HG02759 (cell line): Measurements from ENCODE around the gene MAGI1.
"Not testable (repeated sequence)": the region's sequence is repeated elsewhere in the genome, so short reads cannot be mapped to it uniquely, and the experiment has no call there.

Experiments
- ATAC-seq: cut with Tn5 transposase; IDR thresholded peaks from one replicate; pipeline ENCODE4 v1.9.1; 2021; ENCODE audit warnings: mild to moderate bottlenecking, moderate library complexity; ENCODE audit not compliant: unreplicated experiment

The MAGI1 gene

DNA sequence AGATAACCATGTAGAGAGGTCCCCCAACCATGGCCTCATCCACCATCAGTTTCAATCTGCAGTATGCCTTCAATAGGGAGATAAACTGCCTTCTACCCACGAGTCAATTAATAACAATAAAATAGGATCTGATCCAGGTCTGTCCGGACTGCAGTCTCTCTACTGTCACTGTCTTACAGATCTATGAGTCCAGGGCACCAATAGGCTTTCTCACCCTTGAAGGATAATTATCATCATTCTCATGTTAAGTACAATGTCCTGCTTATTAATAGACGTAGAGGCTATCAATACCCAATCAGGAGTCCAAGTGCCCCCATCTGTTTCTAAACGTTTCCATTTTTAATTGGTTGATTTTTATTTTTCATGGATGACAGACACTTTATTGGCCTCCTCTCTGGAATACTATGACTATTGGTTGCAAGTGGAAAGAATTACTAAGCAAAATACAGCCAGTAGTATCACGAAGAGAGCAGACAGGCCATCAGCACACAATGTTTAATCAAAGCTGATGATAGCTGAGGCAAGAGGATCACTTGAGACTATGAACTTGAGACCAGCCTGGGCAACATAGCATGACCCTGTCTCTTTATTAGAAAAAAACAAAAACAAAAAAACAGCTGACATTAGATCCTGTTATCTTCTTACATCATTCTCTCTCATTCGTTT lies 480.7 kb downstream of the MAGI1 start:
- ATAC-seq, result no peak

DNA sequence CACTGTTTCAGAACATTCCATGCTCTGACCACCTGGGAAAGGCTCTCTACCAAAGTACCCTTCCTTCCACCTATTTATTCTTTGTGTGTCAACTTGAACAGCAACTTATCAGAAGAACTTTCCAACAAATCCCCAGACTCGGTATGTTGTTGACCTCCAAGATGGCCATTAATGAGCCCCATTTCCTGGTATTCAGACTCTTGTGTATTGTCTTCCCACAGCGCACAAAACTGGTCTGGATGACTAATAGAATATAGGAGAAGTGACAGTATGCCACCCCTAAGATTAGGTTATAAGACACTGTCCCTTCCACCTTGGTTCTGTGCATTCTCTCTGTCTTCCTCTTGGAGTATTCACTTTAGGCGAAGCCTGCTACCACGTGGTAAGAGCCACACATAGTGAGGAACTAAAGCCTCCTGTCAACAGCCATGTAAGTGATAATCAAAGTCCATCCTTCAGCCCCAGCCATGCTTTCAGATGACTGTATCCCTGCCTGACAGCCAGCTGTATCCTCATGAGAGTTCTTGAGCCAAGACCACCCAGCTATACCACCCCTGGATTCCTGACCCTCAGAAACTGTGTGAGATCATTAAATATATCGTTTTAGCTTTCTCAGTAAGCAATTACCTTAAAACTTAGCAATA lies 481.7 kb downstream of the MAGI1 start:
- ATAC-seq, result no peak

DNA sequence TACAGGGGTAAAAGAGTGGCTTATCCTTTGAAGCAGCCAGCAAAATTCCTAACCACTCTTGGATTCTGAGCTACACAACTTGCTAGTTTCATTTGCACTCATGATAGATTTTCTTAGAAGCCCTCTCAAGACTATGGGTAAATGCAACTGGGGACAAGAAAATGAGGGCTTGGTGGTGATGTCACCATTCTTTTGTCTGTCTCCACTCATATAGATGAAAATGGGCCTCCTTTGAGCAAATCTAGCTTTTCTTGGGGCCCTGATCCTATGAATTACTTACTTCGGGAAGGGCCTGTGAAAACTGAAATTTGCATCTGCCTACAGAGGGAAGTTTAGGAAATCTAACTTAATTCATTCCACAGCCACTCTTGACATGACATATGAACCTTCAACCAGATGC lies 486.3 kb downstream of the MAGI1 start:
- no peak for ATAC-seq

DNA sequence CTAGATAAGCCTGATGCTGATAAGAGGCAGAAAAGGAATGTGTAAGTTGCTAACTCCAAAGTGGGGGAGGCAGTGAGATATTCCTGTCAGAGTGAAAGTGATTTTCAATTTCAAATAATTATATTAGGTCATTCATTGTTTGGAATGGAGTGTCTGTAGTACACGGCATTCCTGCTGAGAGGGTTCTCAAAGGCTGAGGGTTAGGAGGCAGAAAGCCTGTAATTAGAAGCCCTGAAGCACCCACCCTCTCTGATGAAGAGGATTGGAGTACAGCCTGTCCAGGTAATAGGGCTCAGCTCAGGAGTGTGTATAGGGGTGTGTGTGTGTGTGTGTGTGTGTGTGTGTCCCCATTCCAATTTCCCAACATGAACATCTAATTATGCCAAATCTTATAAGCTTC lies 486.8 kb downstream of the MAGI1 start:
- no peak for ATAC-seq

DNA sequence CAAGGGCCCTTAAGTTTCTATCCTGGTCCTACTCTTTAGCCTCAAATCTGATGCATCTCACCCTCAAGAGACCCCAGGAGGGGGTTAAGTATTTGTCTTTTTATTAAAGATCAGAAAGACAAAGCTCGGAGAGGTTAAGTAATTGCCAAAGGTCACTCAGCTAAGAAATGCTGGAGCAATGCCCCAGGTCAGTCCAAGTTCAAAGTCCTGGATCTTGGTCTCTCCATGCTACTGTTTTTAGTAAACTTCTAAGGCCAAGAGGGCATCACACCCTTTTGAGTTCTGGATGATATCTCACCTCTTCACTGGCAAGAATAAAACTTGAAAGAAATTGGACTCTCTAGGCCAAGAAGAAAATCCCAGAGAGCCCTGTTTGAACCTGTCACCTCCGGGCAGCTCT lies 488.6 kb downstream of the MAGI1 start:
- no peak for ATAC-seq

DNA sequence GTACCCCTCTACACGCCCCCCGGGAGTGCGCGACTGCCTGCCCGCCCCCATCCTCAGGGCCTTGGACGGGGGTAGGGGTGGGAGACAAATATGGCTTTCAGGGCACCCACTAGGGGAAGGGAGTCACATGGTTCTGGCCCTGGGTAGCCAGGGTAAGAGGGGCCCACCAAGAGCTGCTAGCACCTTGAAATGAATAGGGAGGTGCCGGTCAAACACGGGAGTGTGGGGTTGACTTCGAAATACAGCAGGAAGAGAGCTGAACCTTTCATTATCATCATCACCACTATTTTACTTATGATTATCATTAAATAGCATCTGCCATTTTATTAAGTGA lies 489.1 kb downstream of the MAGI1 start:
- ATAC-seq, result no peak

DNA sequence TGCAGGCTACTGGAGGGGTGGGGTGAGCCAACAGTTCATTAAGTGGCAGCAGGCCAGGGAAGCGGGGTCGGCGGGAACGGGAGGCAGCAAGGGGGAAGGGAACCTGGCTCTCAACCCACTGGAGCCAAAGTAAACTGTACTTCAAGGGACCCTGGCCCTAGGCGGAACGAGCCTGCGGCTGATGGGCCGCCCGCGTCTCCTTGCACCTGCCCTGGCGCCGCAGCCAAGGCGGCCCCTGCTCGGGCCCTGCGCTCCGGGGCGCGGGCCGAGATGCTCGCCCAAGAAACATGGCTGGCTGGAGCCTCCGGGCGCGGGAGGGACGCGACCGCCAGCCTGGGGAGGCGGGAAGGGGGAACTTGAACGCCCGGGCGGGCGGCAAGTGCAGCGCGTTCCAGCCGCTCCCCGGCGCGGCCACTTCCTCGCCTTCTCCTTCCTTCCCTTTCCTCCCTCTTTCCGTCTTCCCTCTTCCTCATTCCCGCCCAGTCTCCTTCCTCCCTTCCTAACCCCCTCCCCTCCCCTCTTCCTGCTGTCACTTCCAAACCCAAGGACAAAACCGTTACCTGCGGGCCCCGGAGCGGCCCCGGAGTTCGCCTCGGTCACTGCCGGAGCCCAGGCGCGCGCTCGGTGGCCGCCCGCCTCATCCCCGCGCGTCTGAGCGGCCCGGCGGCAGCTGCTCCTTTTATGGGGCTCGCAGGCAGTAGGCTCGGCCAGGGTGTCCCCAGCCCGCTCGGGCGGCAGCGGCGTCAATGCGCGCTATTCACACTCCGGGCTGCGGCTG lies 489.7 kb downstream of the MAGI1 start:
- ATAC-seq, result no peak

DNA sequence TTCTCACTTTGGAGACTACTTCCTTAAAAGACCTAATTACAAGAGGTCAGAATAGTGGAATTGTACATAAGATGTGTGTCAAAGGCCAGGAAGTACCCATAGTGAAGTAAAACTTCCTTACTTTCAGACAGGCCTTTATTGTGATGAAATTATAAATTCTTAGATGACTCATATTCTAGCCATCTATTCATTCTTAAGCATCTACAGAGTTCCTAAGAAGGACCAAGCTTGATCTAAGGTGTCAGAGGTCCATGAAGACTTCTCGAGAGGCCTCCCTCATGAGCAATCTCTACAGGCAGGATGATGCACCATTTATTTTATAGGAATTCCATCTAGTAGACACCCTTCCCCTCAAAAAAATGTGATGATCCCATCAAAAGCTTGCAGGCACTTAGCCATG lies 493.3 kb downstream of the MAGI1 start:
- no peak for ATAC-seq

DNA sequence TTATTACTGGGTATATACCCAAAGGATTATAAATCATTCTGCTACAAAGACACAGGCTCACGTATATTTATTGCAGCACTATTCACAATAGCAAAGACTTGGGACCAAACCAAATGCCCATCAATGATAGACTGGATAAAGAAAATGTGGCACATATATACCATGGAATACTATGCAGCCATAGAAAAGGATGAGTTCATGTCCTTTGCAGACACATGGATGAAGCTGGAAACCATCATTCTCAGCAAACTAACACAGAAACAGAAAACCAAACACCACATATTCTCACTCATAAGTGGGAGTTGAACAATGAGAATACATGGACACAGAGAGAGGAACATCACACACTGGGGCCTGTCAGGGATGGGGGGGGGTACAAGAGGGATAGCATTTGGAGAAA lies 495.3 kb downstream of the MAGI1 start:
- not testable (repeated sequence) for ATAC-seq

DNA sequence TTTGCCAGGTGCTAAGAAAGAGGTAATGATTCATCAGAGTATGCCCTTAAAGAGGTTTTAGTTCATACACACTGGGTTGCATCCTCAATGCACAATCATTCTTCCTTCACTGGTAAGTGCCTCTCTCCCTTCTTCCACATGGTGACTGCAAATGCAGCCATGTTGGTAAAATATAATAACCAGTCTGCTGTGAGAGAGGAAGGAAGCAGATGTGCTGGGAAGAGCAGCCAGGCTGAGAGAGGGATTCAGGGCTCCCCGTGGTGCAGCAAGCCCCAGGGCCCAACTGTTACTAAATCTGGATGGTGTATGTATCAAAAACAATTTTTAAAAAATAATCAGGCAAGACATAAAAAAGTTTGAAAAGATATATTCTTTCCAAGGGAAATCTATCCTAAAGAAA lies 498.1 kb downstream of the MAGI1 start:
- ATAC-seq, result no peak

DNA sequence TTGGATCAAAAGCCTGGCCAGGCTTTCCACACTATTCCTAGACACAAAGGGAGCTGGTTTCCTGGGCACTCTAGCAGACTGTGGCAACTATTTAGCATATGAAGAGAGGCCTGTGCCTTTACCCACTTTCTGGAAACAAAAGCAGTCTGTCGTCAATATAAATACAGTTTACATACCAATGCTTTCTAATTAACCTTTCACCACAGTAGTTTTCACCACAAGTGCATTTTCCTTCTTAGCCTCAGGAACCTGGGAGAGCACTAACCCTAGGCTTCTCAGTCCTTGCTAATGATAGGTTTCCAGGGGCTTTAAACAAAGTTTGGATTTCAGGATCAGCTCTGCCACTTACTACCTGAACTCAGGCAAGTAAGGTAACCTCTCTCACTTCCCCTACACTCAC lies 499.1 kb downstream of the MAGI1 start:
- ATAC-seq, result no peak

DNA sequence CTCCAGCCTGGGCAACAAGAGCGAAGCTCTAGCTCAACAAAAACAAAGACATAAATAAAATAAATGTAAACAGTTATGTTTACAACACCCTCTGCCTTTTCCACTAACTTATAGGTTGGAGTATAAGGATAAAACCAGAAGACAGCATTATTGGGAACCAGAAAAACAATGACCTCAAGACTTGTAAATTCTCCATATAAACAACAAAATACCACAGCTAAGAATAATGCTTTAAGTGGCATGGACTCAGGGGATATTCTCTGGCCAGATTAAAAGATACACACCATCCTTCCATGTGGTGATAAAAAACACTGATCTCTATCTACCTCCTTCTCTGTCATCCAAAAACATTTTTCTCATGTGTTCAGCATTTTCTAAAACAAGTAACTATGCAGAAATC lies 500.6 kb downstream of the MAGI1 start:
- ATAC-seq, result no peak

DNA sequence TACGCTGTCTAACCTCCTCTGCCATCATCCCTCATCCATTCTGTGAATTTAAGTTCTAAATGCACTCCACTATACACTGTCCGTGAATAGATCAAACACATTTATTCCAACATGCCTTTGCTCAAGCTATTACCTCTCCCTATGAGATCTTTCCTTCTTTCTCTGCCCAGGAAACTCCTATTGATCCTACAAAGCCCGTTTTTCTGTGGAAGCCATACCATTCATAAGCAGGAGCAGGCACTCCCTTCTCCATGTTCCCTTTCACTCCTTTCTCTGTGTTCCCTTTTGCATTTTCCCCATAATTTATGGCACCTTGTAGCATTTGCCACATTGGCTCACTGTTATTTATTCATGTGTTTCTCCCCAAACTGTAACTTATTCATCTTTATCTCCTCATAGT lies 501.6 kb downstream of the MAGI1 start:
- no peak for ATAC-seq

DNA sequence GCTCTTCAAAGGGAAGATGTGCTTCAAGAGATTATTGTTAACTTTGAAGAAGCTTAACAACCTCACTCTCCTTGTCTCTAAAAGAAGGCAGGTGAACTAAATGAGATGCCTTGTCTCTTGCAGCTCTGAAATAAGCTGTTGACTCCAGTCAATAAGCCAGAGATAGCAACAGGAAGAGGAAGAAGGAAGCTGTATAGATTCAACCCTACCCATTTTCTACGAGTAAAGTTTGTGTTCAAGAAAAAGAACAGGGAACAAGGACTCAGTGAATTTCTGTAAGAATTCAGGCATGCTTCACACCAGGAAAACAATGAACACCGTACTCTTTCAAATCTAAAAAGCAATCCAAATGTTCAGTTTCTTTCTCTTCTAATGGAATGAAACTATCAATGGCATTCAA lies 503.5 kb downstream of the MAGI1 start:
- ATAC-seq, result no peak

DNA sequence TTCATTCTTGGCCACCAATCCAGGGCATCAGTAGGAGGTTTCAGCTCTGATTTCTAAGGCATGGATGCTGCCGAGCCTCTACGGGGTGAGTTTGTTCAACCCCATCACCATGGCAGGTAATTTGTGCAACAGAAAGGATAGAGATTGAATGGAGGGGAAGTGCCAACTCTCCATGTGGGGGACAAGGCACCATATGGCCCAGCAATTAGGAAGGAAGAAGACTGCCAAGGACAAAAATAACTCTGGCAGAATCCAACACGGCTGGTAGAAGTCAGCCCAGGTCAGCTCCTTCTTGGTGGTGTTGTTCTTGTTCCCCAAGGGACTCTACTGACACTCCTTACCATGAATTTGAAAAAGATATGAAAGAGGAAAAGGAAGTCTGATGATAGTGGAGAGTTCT lies 503.9 kb downstream of the MAGI1 start:
- no peak for ATAC-seq

DNA sequence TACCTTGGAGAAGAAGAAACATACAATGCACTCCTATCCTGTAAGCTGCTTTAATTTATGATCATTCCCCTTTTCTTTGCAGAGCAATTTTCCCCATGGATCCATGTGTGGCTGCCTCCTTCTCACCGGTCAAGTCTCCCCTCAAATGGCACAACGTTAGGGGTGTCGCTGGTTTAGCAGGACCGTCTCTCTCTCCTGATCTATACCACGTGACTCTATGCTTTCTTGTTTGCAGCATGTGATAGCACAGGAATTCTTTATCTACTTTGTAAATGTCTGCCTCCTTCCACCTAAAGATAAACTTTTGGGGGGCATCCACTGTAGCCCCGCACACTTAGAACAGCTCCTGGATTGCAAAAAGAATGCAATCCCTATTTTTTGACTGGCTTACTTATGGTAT lies 506.0 kb downstream of the MAGI1 start:
- no peak for ATAC-seq

DNA sequence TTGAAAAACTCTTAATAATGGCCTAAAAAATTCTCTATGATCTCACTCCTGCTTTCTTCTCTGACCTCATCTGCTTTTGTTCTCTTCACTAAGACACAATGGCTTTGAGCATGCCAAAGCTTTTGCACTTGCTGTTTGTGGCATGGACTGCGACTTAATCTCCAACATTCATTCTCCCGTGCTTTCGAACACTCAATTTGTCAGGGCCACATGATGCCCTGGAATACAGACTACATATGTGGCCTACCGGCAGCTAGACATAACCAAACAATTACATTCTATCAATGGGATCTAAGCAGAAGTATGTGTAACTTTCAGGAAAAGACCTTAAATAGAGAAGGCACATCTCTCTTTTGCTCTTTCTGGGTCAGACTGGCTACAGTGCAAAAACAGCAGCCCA lies 506.5 kb downstream of the MAGI1 start:
- ATAC-seq, result no peak

DNA sequence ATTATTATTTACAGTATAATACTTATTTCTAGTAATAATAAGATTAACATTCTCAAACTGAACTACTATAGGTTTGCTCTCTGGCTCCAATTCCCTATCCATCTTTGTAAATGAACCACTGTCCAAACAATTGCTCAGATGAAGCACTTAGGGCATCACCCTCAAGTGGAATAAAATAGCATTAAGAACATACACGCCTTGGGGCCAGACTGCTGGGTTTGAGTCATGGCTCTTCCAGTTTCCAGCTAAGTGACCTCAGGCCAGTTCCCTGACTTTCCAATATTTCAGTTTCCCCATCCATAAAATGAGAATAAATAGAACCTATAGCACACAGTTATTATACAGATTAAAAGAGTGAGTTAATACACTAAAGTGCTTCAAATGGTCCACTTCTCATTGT lies 507.2 kb downstream of the MAGI1 start:
- no peak for ATAC-seq

DNA sequence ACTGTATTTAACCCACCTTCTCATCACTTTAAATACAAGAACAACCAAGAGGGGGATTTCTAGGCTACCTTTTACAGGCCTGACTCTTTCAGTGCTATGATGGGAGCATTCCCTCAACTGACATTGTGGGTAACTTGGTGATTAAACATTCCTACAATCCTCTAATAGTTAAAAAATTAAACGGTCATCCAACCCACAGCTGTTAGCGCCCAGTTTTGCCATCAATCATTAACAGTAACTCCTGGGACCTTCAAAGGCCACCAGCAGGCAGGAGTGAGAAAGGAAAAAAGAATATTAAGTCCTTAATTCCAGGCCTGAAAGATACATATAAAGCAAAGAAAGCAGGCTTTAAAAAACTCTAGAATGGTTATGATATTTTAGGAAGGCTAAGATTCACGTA lies 512.1 kb downstream of the MAGI1 start:
- no peak for ATAC-seq

DNA sequence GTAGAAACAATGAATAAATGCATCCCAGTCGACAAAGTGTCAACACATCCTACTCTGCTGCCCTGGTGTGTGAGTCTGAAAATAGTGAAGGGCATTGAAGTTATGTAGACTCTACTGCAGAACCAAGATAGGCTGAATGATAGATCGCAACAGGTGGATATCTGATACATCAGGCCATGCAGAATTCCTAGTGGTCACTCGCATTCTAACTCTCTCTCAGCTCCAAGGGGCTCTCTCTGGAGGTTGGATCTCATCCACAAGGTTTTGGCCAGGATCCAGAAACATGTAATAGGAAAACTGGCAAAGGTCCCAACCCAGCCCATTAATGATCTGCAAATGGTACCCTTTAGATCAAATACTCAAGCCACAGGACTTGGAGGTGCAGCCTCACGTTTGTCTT lies 514.1 kb downstream of the MAGI1 start:
- ATAC-seq, result no peak

DNA sequence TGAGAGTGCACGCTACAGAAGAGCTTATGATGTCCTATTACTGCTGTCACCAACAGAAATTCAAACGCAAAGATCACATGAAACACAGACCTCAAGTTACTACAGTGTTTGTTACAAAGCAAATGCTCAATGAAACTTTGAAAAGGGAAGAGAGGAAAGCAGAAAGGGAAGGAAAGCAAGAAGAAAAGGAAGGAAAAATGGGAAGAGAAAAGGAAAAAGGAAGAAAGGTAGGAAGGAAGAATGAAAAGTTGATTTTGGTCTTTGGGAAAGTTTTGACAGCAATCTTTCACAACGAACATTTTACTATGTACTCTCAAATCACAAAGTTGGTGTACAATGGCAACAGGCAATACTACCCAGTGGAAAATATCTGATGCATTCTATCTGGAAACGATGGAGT lies 514.8 kb downstream of the MAGI1 start:
- ATAC-seq, result no peak

DNA sequence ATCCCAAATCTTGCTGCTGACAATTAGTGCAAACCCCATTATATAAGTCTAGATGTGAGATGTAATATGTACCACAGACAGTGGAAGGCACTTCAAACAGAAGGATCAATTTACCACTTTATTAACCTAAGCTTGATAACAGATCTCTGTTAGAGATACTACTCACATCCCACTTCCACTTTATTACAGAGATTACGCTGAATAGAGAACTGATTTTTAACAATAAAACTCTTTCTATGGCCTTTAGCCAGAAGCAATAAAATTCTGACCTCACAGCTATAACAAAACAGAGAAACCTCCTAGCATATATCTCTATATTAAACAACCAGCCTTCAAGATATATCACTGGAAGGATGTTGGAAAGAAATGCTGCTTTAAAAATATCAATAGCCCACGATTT lies 517.7 kb downstream of the MAGI1 start:
- ATAC-seq, result no peak
